GM21825 (cell line): ENCODE data around the gene TCFL5.
A peak's percentile ranks its signal among the peaks of the same experiment; 100 is the strongest.

Source experiments
- ATAC-seq: cut with Tn5 transposase; IDR thresholded peaks from one replicate; pipeline ENCODE4 v1.9.1; 2021; ENCODE audit warnings: mild to moderate bottlenecking, moderate library complexity; ENCODE audit not compliant: unreplicated experiment

Gene TCFL5

GRCh38 chr20:62800314-62801259 lies 61.0 kb downstream of the TCFL5 start:
- no peak for ATAC-seq

- no peak for ATAC-seq
These were observed 61.7 kb downstream of the TCFL5 start for GRCh38 chr20:62799873-62800272.

- no peak for ATAC-seq
These were observed 62.2 kb downstream of the TCFL5 start for GRCh38 chr20:62799459-62799858.

- no peak for ATAC-seq
These were observed 62.6 kb downstream of the TCFL5 start for GRCh38 chr20:62799036-62799435.

GRCh38 chr20:62797671-62798532 lies 63.7 kb downstream of the TCFL5 start:
- ATAC-seq: no peak

GRCh38 chr20:62796699-62797491 lies 64.7 kb downstream of the TCFL5 start:
- no peak for ATAC-seq

GRCh38 chr20:62795023-62795761 lies 66.4 kb downstream of the TCFL5 start:
- ATAC-seq: no peak

- ATAC-seq: peak; percentile 58
These were observed 67.5 kb downstream of the TCFL5 start for GRCh38 chr20:62794007-62794724.

- no peak for ATAC-seq
These were observed 67.9 kb downstream of the TCFL5 start for GRCh38 chr20:62793757-62794006.

GRCh38 chr20:62792940-62793756 lies 68.5 kb downstream of the TCFL5 start:
- ATAC-seq: no peak

- no peak for ATAC-seq
These were observed 69.3 kb downstream of the TCFL5 start for GRCh38 chr20:62792182-62792939.

GRCh38 chr20:62791301-62792181 lies 70.1 kb downstream of the TCFL5 start:
- no peak for ATAC-seq
